Measurements from ENCODE around the gene SHROOM3.

DNA sequence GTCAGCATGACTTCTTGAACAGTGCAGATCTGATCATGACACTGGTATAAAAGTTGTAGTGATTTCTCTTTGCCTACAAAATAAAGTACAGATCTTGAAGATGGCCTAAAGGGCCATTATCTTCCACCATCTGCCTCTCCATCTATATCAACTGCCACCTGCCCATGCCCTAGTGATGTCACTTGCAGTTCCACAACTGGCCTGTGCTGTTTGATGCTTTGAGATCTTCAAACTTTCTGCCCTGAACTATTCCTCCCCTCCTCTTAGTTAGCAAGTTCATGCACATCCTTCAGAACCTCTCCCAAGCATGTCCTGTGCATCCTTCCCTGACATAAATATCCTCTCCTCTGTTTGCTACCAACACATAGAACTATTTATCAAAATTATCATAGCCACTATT lies 245.9 kb downstream of the SHROOM3 start:
- TF ChIP-seq, protein P1, sequence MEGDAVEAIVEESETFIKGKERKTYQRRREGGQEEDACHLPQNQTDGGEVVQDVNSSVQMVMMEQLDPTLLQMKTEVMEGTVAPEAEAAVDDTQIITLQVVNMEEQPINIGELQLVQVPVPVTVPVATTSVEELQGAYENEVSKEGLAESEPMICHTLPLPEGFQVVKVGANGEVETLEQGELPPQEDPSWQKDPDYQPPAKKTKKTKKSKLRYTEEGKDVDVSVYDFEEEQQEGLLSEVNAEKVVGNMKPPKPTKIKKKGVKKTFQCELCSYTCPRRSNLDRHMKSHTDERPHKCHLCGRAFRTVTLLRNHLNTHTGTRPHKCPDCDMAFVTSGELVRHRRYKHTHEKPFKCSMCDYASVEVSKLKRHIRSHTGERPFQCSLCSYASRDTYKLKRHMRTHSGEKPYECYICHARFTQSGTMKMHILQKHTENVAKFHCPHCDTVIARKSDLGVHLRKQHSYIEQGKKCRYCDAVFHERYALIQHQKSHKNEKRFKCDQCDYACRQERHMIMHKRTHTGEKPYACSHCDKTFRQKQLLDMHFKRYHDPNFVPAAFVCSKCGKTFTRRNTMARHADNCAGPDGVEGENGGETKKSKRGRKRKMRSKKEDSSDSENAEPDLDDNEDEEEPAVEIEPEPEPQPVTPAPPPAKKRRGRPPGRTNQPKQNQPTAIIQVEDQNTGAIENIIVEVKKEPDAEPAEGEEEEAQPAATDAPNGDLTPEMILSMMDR (IDR thresholded peaks at IDR 0.05): no peak
- no peak for TF ChIP-seq POLR2A (IDR thresholded peaks at IDR 0.05)
- no peak for TF ChIP-seq EP300 (IDR thresholded peaks at IDR 0.05)
